ENCODE measurements around the gene GCGR.

GRCh38 chr17:81803728-81804558, at the start of gene GCGR:
- TF ChIP-seq SALL2 (CRISPR knock-in tag; IDR thresholded peaks at IDR 0.05) (no peak), JUN (CRISPR knock-in tag; IDR thresholded peaks at IDR 0.05) (no peak), CTCF (CRISPR knock-in tag; IDR thresholded peaks at IDR 0.05) (no peak), SUZ12 (IDR thresholded peaks at IDR 0.05; ENCODE audit: low read depth, low read length) (no peak), THRA (CRISPR knock-in tag; IDR thresholded peaks at IDR 0.05; ENCODE audit: borderline replicate concordance) (no peak)

Measured in HepG2 (cell line).